GOT3 (cell line): Measurements from ENCODE around the gene FER.
A peak's percentile ranks its signal among the peaks of the same experiment; 100 is the strongest.
"Not testable (repeated sequence)": the region's sequence is repeated elsewhere in the genome, so short reads cannot be mapped to it uniquely, and the experiment has no call there.

Experiments used
- DNase-seq: peaks from one replicate; lab custom pipeline; 2025; ENCODE audit warnings: mixed read lengths; lab: John Stamatoyannopoulos, UW

Gene FER

GRCh38 chr5:108747111-108747773 is 455 bp upstream of the FER start:
- no peak for DNase-seq

GRCh38 chr5:108748401-108749127 is 867 bp downstream of the FER start:
- peak; percentile 99 for DNase-seq

GRCh38 chr5:108749128-108749861 is 1.6 kb downstream of the FER start:
- DNase-seq: peak; percentile 50

- DNase-seq: no peak
These were observed 5.6 kb downstream of the FER start for GRCh38 chr5:108753331-108753730.

- no peak for DNase-seq
These were observed 6.2 kb downstream of the FER start for GRCh38 chr5:108753877-108754276.

GRCh38 chr5:108760512-108760911 is 12.8 kb downstream of the FER start:
- no peak for DNase-seq

GRCh38 chr5:108762660-108763059 is 15.0 kb downstream of the FER start:
- DNase-seq: no peak

- no peak for DNase-seq
These were observed 15.7 kb downstream of the FER start for GRCh38 chr5:108763222-108763916.

GRCh38 chr5:108765647-108766046 is 17.9 kb downstream of the FER start:
- no peak for DNase-seq

GRCh38 chr5:108766916-108767315 is 19.2 kb downstream of the FER start:
- not testable (repeated sequence) for DNase-seq

- DNase-seq: no peak
These were observed 21.7 kb downstream of the FER start for GRCh38 chr5:108769352-108769751.

- DNase-seq: no peak
These were observed 24.9 kb downstream of the FER start for GRCh38 chr5:108772626-108773025.

- DNase-seq: no peak
These were observed 25.6 kb downstream of the FER start for GRCh38 chr5:108773330-108773729.

GRCh38 chr5:108774079-108774478 is 26.4 kb downstream of the FER start:
- not testable (repeated sequence) for DNase-seq

- DNase-seq: not testable (repeated sequence)
These were observed 29.9 kb downstream of the FER start for GRCh38 chr5:108777582-108777981.

- DNase-seq: not testable (repeated sequence)
These were observed 36.9 kb downstream of the FER start for GRCh38 chr5:108784577-108784976.

- DNase-seq: no peak
These were observed 39.2 kb downstream of the FER start for GRCh38 chr5:108786806-108787483.

GRCh38 chr5:108788142-108788541 is 40.4 kb downstream of the FER start:
- no peak for DNase-seq

- DNase-seq: no peak
These were observed 45.5 kb downstream of the FER start for GRCh38 chr5:108793207-108793606.

- not testable (repeated sequence) for DNase-seq
These were observed 46.7 kb downstream of the FER start for GRCh38 chr5:108794349-108794748.

- no peak for DNase-seq
These were observed 49.7 kb downstream of the FER start for GRCh38 chr5:108797396-108797795.

- no peak for DNase-seq
These were observed 50.3 kb downstream of the FER start for GRCh38 chr5:108797986-108798385.
